A549 (cell line): ENCODE measurements around the gene NAPSA. TPM values are rescaled to one million over a fixed set of nuclear protein-coding genes. Genes with fewer than 3 reads are reported as not detected.

Source experiments
- ATAC-seq, 2 experiments: fragments of 200-7000 bp in 1 of 2; fragments of >200 bp in 1 of 2; cut with Nextera tagmentation in 1 of 2; cut with Tn5 transposase in 1 of 2; 3 replicates each; pipeline versions ENCODE4 v1.8.0 to v1.9.1; 2018 to 2020; ENCODE audit warnings: mild to moderate bottlenecking in 1 of 2, moderate library complexity in 1 of 2
- CTCF ChIA-PET: fragments of 300-600 bp; sonication (Branson Sonifier 250); formaldehyde crosslinking; extraction: SDS; loops from one replicate; lab custom pipeline; 2021; ENCODE audit warnings: antibody characterized with exemption, inconsistent platforms; lab: Yijun Ruan, JAX
- POLR2A ChIA-PET: fragments of 350-600 bp; formaldehyde crosslinking; extraction: SDS; loops from one replicate; lab custom pipeline; 2021; ENCODE audit warnings: antibody characterized with exemption, inconsistent platforms; lab: Yijun Ruan, JAX
- DNase-seq, 2 experiments: peaks; one replicate each; pipeline versions ENCODE4 v3.0.0 to v3.0.0-alpha.2; 2011 to 2016; ENCODE audit warnings: low read depth in 1 of 2, low spot score in 1 of 2
- FAIRE-seq: peaks from 2 replicates; lab custom pipeline; 2011; peaks lifted over from hg19 to GRCh38; lab: Jason Lieb, UNC
- H3K27ac ChIP-seq, 2 experiments: fragments of >200 bp; sonication (Bioruptor Twin); formaldehyde crosslinking; 3 replicates each; pipeline ENCODE4 v1.5.1; 2016 to 2017
- H3K4me1 ChIP-seq: fragments of >200 bp; sonication (Bioruptor Twin); formaldehyde crosslinking; 3 replicates; pipeline ENCODE4 v1.6.1; 2016
- H3K4me2 ChIP-seq: fragments of >200 bp; sonication (Bioruptor Twin); formaldehyde crosslinking; 3 replicates; pipeline ENCODE4 v1.6.1; 2016
- H3K4me3 ChIP-seq: fragments of >200 bp; sonication (Bioruptor Twin); formaldehyde crosslinking; 3 replicates; pipeline ENCODE4 v1.5.1; 2016
- H3K9me3 ChIP-seq: fragments of >200 bp; sonication (Bioruptor Twin); formaldehyde crosslinking; 3 replicates; pipeline ENCODE4 v1.6.1; 2016
- BHLHE40 ChIP-seq: IDR thresholded peaks from 2 replicates; pipeline ENCODE4 v1.6.1; 2012; ENCODE audit warnings: low read depth, low read length, inconsistent platforms
- CBX2 ChIP-seq: fragments of 200-600 bp; sonication (generic); IDR thresholded peaks from 2 replicates; pipeline ENCODE4 v1.6.1; 2016; ENCODE audit warnings: low read depth, mild to moderate bottlenecking, borderline replicate concordance
- CBX8 ChIP-seq: fragments of 200-600 bp; sonication (generic); IDR thresholded peaks from 2 replicates; pipeline ENCODE4 v1.6.1; 2016
- CHD2 ChIP-seq: fragments of 150-350 bp; IDR thresholded peaks from 2 replicates; pipeline ENCODE4 v1.6.1; 2014; ENCODE audit warnings: low read length; ENCODE audit not compliant: partially characterized antibody
- EP300 ChIP-seq, 2 experiments: fragments of >200 bp; sonication (Bioruptor Twin); formaldehyde crosslinking; IDR thresholded peaks; 2 replicates in 1 of 2; 3 replicates in 1 of 2; pipeline ENCODE4 v1.6.1; 2016 to 2017
- FOXS1 ChIP-seq: fragments of 250-450 bp; sonication (Bioruptor Pico); IDR thresholded peaks from 2 replicates; pipeline ENCODE4 v1.5.0; 2020; ENCODE audit warnings: mild to moderate bottlenecking, moderate library complexity
- GATA3 ChIP-seq: IDR thresholded peaks from 2 replicates; pipeline ENCODE4 v1.6.1; 2012; ENCODE audit warnings: borderline replicate concordance
- HDAC2 ChIP-seq: fragments of 200-600 bp; sonication (generic); IDR thresholded peaks from 2 replicates; pipeline ENCODE4 v1.6.1; 2016
- JUNB ChIP-seq: fragments of >200 bp; sonication (Bioruptor Twin); formaldehyde crosslinking; IDR thresholded peaks from 2 replicates; pipeline ENCODE4 v1.6.1; 2016
- KDM1A ChIP-seq: fragments of 200-600 bp; sonication (generic); IDR thresholded peaks from 2 replicates; pipeline ENCODE4 v1.6.1; 2016; ENCODE audit warnings: low read depth, mild to moderate bottlenecking
- KDM5A ChIP-seq: fragments of 200-600 bp; sonication (generic); IDR thresholded peaks from 2 replicates; pipeline ENCODE4 v1.6.1; 2016; ENCODE audit warnings: antibody characterized with exemption, mild to moderate bottlenecking
- MYC ChIP-seq: IDR thresholded peaks from 2 replicates; pipeline ENCODE4 v1.6.1; 2012; ENCODE audit warnings: mild to moderate bottlenecking, inconsistent platforms, low read length, improper control_type of control experiment, borderline replicate concordance
- NPAS2 ChIP-seq: fragments of 250-450 bp; sonication (Bioruptor Pico); IDR thresholded peaks from 2 replicates; pipeline ENCODE4 v1.8.0; 2022; ENCODE audit warnings: mild to moderate bottlenecking, moderate library complexity, borderline replicate concordance
- NR3C1 ChIP-seq: fragments of >200 bp; sonication (Bioruptor Twin); formaldehyde crosslinking; IDR thresholded peaks from 3 replicates; pipeline ENCODE4 v1.6.1; 2017
- POLR2A ChIP-seq: IDR thresholded peaks from 2 replicates; pipeline ENCODE4 v1.6.1; 2012; ENCODE audit warnings: mild to moderate bottlenecking, low read length
- RAD21 ChIP-seq, 2 experiments: fragments of >200 bp in 1 of 2; sonication (Bioruptor Twin) in 1 of 2; formaldehyde crosslinking in 1 of 2; IDR thresholded peaks in 1 of 2; conservative IDR thresholded peaks in 1 of 2; 2 replicates in 1 of 2; 3 replicates in 1 of 2; pipeline ENCODE4 v1.6.1; 2012 to 2018; ENCODE audit warnings: inconsistent platforms in 1 of 2
- RARB ChIP-seq: fragments of 250-450 bp; sonication (Bioruptor Pico); IDR thresholded peaks from 2 replicates; pipeline ENCODE4 v1.8.0; 2021; ENCODE audit warnings: mild to moderate bottlenecking, moderate library complexity
- RCOR1 ChIP-seq: fragments of 150-350 bp; IDR thresholded peaks from 2 replicates; pipeline ENCODE4 v1.6.1; 2014; ENCODE audit warnings: antibody characterized with exemption, low read length, low read depth
- RFX5 ChIP-seq: fragments of 450-650 bp; IDR thresholded peaks from 2 replicates; pipeline ENCODE4 v1.7.1; 2014; ENCODE audit warnings: antibody characterized with exemption, mild to moderate bottlenecking, moderate library complexity
- TFCP2L1 ChIP-seq: fragments of 250-450 bp; sonication (Bioruptor Pico); IDR thresholded peaks from 2 replicates; pipeline ENCODE4 v1.5.0; 2021; ENCODE audit warnings: mild to moderate bottlenecking
- ZC3H11A ChIP-seq: fragments of 450-650 bp; IDR thresholded peaks from 2 replicates; pipeline ENCODE4 v1.6.1; 2014; ENCODE audit warnings: antibody characterized with exemption, mild to moderate bottlenecking
- ZFP36 ChIP-seq: fragments of 450-650 bp; IDR thresholded peaks from 2 replicates; pipeline ENCODE4 v1.6.1; 2014; ENCODE audit warnings: borderline replicate concordance; ENCODE audit not compliant: partially characterized antibody
- ZNF302 ChIP-seq: fragments of 250-450 bp; sonication (Bioruptor Pico); IDR thresholded peaks from 2 replicates; pipeline ENCODE4 v1.9.0; 2021; ENCODE audit warnings: inconsistent platforms, mild to moderate bottlenecking, moderate library complexity
- WGBS: methylation state at CpG from one replicate; pipeline ENCODE4 v1.1.6; 2017; ENCODE audit errors: missing lambda C conversion rate; 5-methylcytosine and 5-hydroxymethylcytosine counted together
- polyA plus RNA-seq, 4 experiments: library from polyadenylated mRNA; depleted of rRNA in 3 of 4; stranded (reverse); fragments of >200 nt; fragmentation: RNase III in 1 of 4; extraction: RNeasy Plus Mini Kit Qiagen cat#74134 plus additional on column Dnase treatment in 1 of 4; gene quantifications; 2 replicates in 3 of 4; 3 replicates in 1 of 4; pipeline ENCODE4 v1.2.3, GENCODE V29; 2011 to 2017
- TF ChIP-seq, protein P1 (sequence below): fragments of >200 bp; sonication (Bioruptor Twin); formaldehyde crosslinking; IDR thresholded peaks from 3 replicates; pipeline ENCODE4 v1.6.1; 2016
- TF ChIP-seq, protein P2 (sequence below): fragments of >200 bp; sonication (Bioruptor Twin); formaldehyde crosslinking; IDR thresholded peaks from 3 replicates; pipeline ENCODE4 v1.5.1; 2016
- TF ChIP-seq, protein P3 (sequence below): fragments of 150-350 bp; IDR thresholded peaks from 2 replicates; pipeline ENCODE4 v1.6.1; 2014; ENCODE audit warnings: low read depth, mild to moderate bottlenecking, low read length
- TF ChIP-seq, protein P4 (sequence below): fragments of 250-450 bp; sonication (Bioruptor Pico); IDR thresholded peaks from 2 replicates; pipeline ENCODE4 v1.5.0; 2020; ENCODE audit warnings: low read depth, mild to moderate bottlenecking, moderate library complexity

The NAPSA gene
- polyA plus RNA-seq, 2 of the 4 experiments (the other 2 are of a cell fraction) = 1.3 to 1.5 TPM

DNA sequence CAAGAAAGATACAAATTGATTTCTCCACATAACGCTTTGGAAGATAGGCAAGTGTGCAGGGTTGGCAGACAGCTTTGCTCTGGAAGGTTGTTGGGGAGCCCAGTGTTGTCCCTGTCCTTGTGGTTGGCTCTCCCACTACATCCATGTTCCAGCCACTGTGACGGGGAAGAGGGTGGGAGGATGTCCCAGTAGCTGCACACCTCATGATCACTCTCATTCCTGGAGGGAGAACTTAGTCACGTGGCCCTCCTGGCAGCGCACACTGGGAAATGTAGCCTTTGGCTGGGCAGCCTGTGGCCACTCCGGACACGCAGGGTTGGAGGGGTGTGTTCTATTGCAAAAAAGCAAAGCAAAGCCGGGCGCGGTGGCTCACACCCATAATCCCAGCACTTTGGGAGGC is 28.6 kb upstream of the NAPSA start:
- DNase-seq (no peak), ATAC-seq (peak in 1 of 2 experiments; percentile 34; a peak in 1 of 6 replicates), FAIRE-seq (no peak)
- TF ChIP-seq ZFP36 = no peak
- no peak for TF ChIP-seq CBX8
- no peak for TF ChIP-seq FOXS1 (CRISPR knock-in tag)
- no peak for TF ChIP-seq RCOR1
- TF ChIP-seq RFX5 = no peak
- TF ChIP-seq ZC3H11A = no peak
- no peak for TF ChIP-seq CBX2
- no peak for TF ChIP-seq NR3C1
- no peak for TF ChIP-seq EP300 (IDR thresholded peaks at IDR 0.05)
- TF ChIP-seq, protein P1, sequence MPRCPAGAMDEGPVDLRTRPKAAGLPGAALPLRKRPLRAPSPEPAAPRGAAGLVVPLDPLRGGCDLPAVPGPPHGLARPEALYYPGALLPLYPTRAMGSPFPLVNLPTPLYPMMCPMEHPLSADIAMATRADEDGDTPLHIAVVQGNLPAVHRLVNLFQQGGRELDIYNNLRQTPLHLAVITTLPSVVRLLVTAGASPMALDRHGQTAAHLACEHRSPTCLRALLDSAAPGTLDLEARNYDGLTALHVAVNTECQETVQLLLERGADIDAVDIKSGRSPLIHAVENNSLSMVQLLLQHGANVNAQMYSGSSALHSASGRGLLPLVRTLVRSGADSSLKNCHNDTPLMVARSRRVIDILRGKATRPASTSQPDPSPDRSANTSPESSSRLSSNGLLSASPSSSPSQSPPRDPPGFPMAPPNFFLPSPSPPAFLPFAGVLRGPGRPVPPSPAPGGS = no peak
- TF ChIP-seq JUNB = no peak
- TF ChIP-seq HDAC2 = no peak
- TF ChIP-seq CHD2 = no peak
- ChIA-PET CTCF (interaction anchor here (0.6 to 1.6 kb wide), 6 partner anchors 9 to 820 kb away, joined by 3 to 4 read pairs (median 4); no protein-coding TSS in a partner anchor), POLR2A (no interaction called here)
- H3K9me3 ChIP-seq = no peaks in the 10 kb centered on the region
- H3K4me3 ChIP-seq = no peak overlapping the region
- no peak overlapping the region for H3K4me2 ChIP-seq
- H3K27ac ChIP-seq = no peak overlapping the region
- H3K4me1 ChIP-seq = no peaks in the 10 kb centered on the region
- 95% methylated on average over 9 of the region's 9 CpGs for WGBS

DNA sequence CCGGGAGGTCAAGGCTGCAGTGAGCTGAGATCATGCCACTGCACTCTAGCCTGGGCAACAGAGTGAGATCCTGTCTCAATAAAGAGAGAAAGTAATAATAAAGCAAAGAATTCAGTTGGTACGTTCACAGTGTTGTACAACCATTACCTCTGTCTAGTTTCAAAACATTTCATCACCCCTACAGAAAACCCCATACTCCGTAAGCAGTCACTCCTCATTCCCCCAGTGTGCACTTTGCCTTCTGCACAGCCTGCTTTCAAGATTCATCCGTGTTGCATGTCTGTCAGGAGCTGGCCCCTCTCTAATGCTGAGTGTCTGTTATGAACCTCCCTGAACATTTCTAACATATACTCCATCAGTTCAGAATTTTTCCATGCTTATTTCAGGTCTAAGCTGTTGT is 28.1 kb upstream of the NAPSA start:
- ChIA-PET CTCF (interaction anchor here (0.6 to 1.4 kb wide), 5 partner anchors 9 to 820 kb away, joined by 3 to 4 read pairs (median 4); no protein-coding TSS in a partner anchor), POLR2A (no interaction called here)
- Histone ChIP-seq H3K4me2 (no peak overlapping the region), H3K27ac (no peak overlapping the region), H3K4me3 (no peak overlapping the region), H3K4me1 (no peaks in the 10 kb centered on the region), H3K9me3 (no peaks in the 10 kb centered on the region)
- no peak for DNase-seq
- ATAC-seq = 0 out of 6 replicates have a peak, but pooled peaks of 1 of the 2 experiments have one; percentile 19
- TF ChIP-seq ZNF302 (CRISPR knock-in tag) = no peak
- TF ChIP-seq, protein P2, sequence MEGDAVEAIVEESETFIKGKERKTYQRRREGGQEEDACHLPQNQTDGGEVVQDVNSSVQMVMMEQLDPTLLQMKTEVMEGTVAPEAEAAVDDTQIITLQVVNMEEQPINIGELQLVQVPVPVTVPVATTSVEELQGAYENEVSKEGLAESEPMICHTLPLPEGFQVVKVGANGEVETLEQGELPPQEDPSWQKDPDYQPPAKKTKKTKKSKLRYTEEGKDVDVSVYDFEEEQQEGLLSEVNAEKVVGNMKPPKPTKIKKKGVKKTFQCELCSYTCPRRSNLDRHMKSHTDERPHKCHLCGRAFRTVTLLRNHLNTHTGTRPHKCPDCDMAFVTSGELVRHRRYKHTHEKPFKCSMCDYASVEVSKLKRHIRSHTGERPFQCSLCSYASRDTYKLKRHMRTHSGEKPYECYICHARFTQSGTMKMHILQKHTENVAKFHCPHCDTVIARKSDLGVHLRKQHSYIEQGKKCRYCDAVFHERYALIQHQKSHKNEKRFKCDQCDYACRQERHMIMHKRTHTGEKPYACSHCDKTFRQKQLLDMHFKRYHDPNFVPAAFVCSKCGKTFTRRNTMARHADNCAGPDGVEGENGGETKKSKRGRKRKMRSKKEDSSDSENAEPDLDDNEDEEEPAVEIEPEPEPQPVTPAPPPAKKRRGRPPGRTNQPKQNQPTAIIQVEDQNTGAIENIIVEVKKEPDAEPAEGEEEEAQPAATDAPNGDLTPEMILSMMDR = no peak
- TF ChIP-seq BHLHE40 = no peak
- TF ChIP-seq KDM1A = no peak
- TF ChIP-seq CBX8 = no peak
- TF ChIP-seq TFCP2L1 = no peak
- TF ChIP-seq RAD21 (conservative IDR thresholded peaks at IDR 0.05 in 1 of 2, IDR thresholded peaks at IDR 0.05 in 1 of 2) = no peak
- TF ChIP-seq, protein P3, sequence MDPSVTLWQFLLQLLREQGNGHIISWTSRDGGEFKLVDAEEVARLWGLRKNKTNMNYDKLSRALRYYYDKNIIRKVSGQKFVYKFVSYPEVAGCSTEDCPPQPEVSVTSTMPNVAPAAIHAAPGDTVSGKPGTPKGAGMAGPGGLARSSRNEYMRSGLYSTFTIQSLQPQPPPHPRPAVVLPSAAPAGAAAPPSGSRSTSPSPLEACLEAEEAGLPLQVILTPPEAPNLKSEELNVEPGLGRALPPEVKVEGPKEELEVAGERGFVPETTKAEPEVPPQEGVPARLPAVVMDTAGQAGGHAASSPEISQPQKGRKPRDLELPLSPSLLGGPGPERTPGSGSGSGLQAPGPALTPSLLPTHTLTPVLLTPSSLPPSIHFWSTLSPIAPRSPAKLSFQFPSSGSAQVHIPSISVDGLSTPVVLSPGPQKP = no peak
- TF ChIP-seq, protein P4, sequence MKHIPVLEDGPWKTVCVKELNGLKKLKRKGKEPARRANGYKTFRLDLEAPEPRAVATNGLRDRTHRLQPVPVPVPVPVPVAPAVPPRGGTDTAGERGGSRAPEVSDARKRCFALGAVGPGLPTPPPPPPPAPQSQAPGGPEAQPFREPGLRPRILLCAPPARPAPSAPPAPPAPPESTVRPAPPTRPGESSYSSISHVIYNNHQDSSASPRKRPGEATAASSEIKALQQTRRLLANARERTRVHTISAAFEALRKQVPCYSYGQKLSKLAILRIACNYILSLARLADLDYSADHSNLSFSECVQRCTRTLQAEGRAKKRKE (CRISPR knock-in tag) = no peak
- no peak for TF ChIP-seq HDAC2
- TF ChIP-seq NR3C1 = no peak
- no peak for TF ChIP-seq GATA3
- no peak for TF ChIP-seq POLR2A
- no peak for TF ChIP-seq JUNB
- TF ChIP-seq MYC = no peak
- no peak for TF ChIP-seq KDM5A
- TF ChIP-seq NPAS2 = no peak
- TF ChIP-seq RARB (CRISPR knock-in tag) = no peak
- 89% methylated on average over 4 of the region's 4 CpGs for WGBS
- no peak for FAIRE-seq
